Measurements from ENCODE around the gene CIDEB.

GRCh38 chr14:24315807-24316596 lies 8.2 kb upstream of the CIDEB start:
- TF ChIP-seq, protein P1, sequence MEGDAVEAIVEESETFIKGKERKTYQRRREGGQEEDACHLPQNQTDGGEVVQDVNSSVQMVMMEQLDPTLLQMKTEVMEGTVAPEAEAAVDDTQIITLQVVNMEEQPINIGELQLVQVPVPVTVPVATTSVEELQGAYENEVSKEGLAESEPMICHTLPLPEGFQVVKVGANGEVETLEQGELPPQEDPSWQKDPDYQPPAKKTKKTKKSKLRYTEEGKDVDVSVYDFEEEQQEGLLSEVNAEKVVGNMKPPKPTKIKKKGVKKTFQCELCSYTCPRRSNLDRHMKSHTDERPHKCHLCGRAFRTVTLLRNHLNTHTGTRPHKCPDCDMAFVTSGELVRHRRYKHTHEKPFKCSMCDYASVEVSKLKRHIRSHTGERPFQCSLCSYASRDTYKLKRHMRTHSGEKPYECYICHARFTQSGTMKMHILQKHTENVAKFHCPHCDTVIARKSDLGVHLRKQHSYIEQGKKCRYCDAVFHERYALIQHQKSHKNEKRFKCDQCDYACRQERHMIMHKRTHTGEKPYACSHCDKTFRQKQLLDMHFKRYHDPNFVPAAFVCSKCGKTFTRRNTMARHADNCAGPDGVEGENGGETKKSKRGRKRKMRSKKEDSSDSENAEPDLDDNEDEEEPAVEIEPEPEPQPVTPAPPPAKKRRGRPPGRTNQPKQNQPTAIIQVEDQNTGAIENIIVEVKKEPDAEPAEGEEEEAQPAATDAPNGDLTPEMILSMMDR (conservative IDR thresholded peaks at IDR 0.05; ENCODE audit: low read depth, low read length) = peak; percentile 9; the same call in 1 of the 2 replicates
- TF ChIP-seq RAD21 (IDR thresholded peaks at IDR 0.05; ENCODE audit: low read length) (no peak), POLR2A (IDR thresholded peaks at IDR 0.05; ENCODE audit: low read depth, low read length) (no peak), MAFK (IDR thresholded peaks at IDR 0.05; ENCODE audit: low read depth, low read length) (no peak), RCOR1 (IDR thresholded peaks at IDR 0.05; ENCODE audit: insufficient replicate concordance, low read length) (no peak), CEBPB (IDR thresholded peaks at IDR 0.05; ENCODE audit: low read depth, low read length) (no peak), BHLHE40 (IDR thresholded peaks at IDR 0.05; ENCODE audit: low read depth, low read length) (no peak), RFX5 (IDR thresholded peaks at IDR 0.05; ENCODE audit: low read depth, low read length) (no peak), MXI1 (IDR thresholded peaks at IDR 0.05; ENCODE audit: borderline replicate concordance, low read depth, low read length) (no peak), FOS (IDR thresholded peaks at IDR 0.05; ENCODE audit: low read depth, low read length) (no peak)
- TF ChIP-seq, protein P2, sequence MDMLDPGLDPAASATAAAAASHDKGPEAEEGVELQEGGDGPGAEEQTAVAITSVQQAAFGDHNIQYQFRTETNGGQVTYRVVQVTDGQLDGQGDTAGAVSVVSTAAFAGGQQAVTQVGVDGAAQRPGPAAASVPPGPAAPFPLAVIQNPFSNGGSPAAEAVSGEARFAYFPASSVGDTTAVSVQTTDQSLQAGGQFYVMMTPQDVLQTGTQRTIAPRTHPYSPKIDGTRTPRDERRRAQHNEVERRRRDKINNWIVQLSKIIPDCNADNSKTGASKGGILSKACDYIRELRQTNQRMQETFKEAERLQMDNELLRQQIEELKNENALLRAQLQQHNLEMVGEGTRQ (IDR thresholded peaks at IDR 0.05; ENCODE audit: low read depth, low read length) = no peak
